ENCODE measurements around the gene LRCH1. TPM values are rescaled to one million over a fixed set of nuclear protein-coding genes. Genes with fewer than 3 reads are reported as not detected.

Gene LRCH1
- total and polyA plus RNA-seq, 5 donors: 4.8 to 11.4 (median 10.2) TPM

DNA sequence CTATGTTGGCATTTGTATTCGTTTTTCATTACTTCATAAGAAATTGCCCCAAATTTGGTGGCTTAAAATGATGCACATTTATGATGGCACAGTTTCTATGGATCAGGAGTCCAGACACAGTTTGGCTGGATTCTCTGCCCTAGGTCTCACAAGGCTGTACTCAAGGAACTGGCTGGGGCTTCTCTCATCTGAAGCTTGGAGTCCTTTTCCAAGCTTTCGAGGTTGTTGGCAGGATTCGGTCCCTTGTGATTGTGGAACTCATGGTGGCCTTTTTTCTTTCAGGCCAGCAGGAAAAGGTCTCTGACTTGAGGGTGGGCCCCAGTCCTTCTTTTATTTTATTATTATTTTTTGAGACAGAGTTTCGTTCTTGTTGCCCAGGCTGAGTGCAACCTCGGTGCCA, 23.8 kb downstream of the LRCH1 start:
- no peak overlapping the region for H3K27ac ChIP-seq (ENCODE audit: low read length)
- DNase-seq (no peak), ATAC-seq (peak in 1 of 2 donors; percentile 36)
- peaks cover 23% of the 10 kb centered on the region for H3K4me1 ChIP-seq (ENCODE audit: control insufficient read depth, insufficient read depth, low read length)
- WGBS: 64% methylated on average over 5 of the region's 5 CpGs
- H3K27me3 ChIP-seq (ENCODE audit: control insufficient read depth, insufficient read depth): no peaks in the 10 kb centered on the region
- no peaks in the 10 kb centered on the region for H3K9me3 ChIP-seq (ENCODE audit: control insufficient read depth, low read length)
- intact Hi-C loops (cut with DNase I): no loop called here
- no peak overlapping the region for H3K4me3 ChIP-seq (ENCODE audit: low read length)

DNA sequence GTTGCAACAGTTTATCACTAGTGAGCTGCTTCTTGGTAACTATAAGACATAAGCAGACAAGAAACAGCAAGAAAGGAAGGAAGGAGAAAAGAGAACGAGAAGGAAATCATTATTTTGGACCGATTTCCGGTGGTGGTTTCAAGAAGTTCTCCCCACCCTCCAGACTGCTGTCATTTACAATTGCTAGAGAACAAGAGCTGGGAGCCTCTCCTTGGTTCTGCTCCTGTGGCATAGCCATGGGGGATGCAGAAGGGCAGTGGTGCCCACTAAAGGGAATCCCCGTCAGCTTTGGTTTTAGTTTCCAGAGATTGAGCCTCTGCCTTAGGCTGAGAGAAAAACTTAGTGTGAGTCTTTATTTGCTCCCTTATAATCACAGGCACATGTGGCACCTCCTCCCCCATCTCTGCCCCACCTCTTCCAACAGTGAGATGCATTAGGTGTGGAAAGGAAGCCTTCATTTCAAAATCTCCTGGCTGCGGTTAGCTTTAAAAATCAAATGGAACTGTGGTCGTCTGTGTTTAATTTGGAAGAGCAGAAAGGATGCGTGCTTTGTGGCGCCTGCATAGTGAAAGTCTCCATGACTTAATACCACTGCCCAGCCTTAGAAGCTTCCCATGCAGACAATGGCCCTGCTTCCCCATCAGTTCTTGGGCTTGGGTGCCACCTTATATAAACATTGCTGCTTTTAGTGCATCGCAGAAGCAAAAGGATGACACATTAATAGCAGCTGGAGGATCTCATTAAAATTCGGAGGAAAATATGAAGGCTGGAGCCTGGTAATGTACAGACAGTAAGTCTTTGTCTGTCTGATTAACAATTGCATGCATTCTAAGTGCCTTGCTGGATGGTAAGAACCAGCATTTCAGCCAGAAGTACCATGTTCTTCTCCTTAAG, 25.0 kb downstream of the LRCH1 start:
- Histone ChIP-seq H3K9me3 (ENCODE audit: control insufficient read depth, low read length) (no peaks in the 10 kb centered on the region), H3K27me3 (ENCODE audit: control insufficient read depth, insufficient read depth) (no peaks in the 10 kb centered on the region), H3K4me3 (ENCODE audit: low read length) (no peak overlapping the region), H3K4me1 (ENCODE audit: control insufficient read depth, insufficient read depth, low read length) (peaks cover 20% of the 10 kb centered on the region), H3K27ac (ENCODE audit: low read length) (no peak overlapping the region)
- 61% methylated on average over 10 of the region's 10 CpGs for WGBS
- intact Hi-C loops (cut with DNase I): no loop called here
- no peak for DNase-seq
- no peak for ATAC-seq

DNA sequence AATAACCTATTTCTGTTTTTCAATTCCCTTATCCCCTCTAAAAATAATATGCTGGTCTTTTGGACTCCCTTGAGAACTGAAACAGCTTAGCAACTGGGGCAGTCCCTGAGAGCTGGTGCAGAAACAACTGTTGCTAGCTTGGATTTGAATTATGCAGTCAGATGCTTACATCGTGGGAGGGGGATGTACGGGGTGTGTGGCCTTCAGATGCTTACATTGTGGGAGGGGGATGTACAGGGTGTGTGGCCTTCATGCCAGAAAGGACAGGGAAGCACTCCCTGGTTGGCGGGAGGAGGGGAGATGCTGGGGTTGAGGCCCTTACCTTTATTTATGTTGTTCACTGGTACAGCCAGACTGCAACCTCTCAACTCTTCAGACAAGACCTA, 25.6 kb downstream of the LRCH1 start:
- Histone ChIP-seq H3K27me3 (ENCODE audit: control insufficient read depth, insufficient read depth) (no peaks in the 10 kb centered on the region), H3K4me3 (ENCODE audit: low read length) (no peak overlapping the region), H3K9me3 (ENCODE audit: control insufficient read depth, low read length) (no peaks in the 10 kb centered on the region), H3K4me1 (ENCODE audit: control insufficient read depth, insufficient read depth, low read length) (peaks cover 20% of the 10 kb centered on the region), H3K27ac (ENCODE audit: low read length) (no peak overlapping the region)
- 55% methylated on average over 3 of the region's 3 CpGs for WGBS
- intact Hi-C loops (cut with DNase I): no loop called here
- ATAC-seq (no peak), DNase-seq (no peak)

DNA sequence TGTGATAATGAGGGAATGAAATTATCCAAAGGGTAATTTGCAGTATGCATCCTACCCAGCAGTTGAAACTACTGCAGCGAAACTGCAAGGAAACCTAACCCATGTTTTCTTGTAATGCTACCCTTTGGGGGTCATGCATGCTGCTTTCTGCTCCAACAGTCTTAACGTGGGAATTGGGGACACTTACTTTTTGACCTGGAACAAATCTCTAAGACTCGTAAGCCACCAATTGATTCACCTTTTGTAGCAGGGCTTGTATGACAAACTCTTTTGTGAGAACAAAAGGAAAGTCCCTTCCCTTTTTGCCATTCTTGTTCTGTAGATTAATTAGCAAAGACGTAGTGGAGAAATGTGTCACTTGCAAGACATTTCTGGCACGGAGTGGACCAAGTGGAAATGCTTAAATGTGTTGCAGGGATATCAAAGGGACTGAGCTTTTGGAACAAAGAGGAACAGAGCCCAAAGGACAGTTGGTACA, 27.4 kb downstream of the LRCH1 start:
- ATAC-seq (no peak), DNase-seq (no peak)
- H3K9me3 ChIP-seq (ENCODE audit: control insufficient read depth, low read length): no peaks in the 10 kb centered on the region
- no peak overlapping the region for H3K4me3 ChIP-seq (ENCODE audit: low read length)
- no peaks in the 10 kb centered on the region for H3K27me3 ChIP-seq (ENCODE audit: control insufficient read depth, insufficient read depth)
- intact Hi-C loops (cut with DNase I): no loop called here
- H3K27ac ChIP-seq (ENCODE audit: low read length): no peak overlapping the region
- WGBS: 62% methylated on average over 5 of the region's 5 CpGs
- peaks cover 20% of the 10 kb centered on the region for H3K4me1 ChIP-seq (ENCODE audit: control insufficient read depth, insufficient read depth, low read length)

DNA sequence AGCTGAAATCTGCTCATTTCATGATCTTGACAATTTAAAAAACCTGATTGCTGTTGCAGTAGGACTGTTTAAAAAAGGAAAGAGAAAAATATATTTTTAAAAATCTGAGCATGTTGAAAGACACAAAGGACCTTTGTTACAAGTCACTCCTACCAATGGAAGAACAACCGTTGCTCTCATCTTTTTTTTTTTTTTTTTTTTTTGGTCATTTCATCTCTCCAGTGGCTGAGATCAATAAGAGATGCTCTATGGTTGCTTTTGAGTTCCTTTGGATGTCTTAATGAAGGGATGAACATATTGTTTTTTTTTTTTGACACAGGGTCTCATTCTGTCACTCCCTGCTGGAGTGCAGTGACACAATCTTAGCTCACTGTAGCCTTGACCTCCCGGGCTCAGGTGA, 29.2 kb downstream of the LRCH1 start:
- WGBS: 90% methylated on average over 2 of the region's 2 CpGs
- Histone ChIP-seq H3K27me3 (ENCODE audit: control insufficient read depth, insufficient read depth) (no peaks in the 10 kb centered on the region), H3K4me1 (ENCODE audit: control insufficient read depth, insufficient read depth, low read length) (peaks cover 25% of the 10 kb centered on the region), H3K4me3 (ENCODE audit: low read length) (no peak overlapping the region), H3K9me3 (ENCODE audit: control insufficient read depth, low read length) (no peaks in the 10 kb centered on the region), H3K27ac (ENCODE audit: low read length) (no peak overlapping the region)
- ATAC-seq (no peak), DNase-seq (no peak)
- intact Hi-C loops (cut with DNase I): no loop called here

DNA sequence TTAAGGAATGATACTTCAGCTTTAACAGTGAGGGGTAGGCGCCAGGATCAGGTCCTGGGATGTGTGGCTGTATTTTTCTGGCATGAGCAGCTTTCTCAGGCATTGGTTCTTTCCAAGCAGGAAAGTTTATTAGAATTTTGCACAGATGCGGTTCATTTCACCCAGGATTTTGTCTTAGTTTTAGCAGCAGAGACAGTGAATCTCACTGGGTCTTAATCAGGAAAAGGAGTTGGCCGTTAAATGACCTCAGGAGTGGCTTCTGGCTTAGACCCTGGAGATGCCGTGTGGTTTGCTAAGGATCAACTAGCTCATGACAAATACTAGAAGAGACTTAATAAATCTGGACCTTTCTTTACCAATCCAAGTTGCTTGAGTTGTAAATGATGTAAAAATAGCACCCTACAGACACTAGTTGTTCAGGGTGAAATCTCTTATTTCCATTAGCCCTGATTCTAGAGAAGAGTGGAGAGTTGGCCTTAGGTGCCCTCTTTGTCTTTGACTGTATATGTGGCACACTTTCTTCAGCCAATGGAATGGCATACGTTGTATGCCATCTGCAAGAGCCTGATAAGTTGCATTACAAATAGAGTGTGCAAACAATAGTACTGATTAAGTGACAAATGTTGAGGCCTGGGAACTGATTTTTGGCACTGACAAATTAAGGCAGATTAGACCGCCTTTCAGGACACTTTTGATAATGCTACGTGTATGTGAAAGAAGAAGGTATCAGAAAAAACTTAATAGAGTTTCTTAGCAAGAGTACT, 34.0 kb downstream of the LRCH1 start:
- no peak for DNase-seq
- no peak overlapping the region for H3K4me3 ChIP-seq (ENCODE audit: low read length)
- H3K27me3 ChIP-seq (ENCODE audit: control insufficient read depth, insufficient read depth): no peaks in the 10 kb centered on the region
- H3K4me1 ChIP-seq (ENCODE audit: control insufficient read depth, insufficient read depth, low read length): peaks cover 14% of the 10 kb centered on the region
- WGBS: 51% methylated on average over 7 of the region's 7 CpGs
- no peak overlapping the region for H3K27ac ChIP-seq (ENCODE audit: low read length)
- intact Hi-C loops (cut with DNase I): no loop called here
- no peaks in the 10 kb centered on the region for H3K9me3 ChIP-seq (ENCODE audit: control insufficient read depth, low read length)
- ATAC-seq: no peak

DNA sequence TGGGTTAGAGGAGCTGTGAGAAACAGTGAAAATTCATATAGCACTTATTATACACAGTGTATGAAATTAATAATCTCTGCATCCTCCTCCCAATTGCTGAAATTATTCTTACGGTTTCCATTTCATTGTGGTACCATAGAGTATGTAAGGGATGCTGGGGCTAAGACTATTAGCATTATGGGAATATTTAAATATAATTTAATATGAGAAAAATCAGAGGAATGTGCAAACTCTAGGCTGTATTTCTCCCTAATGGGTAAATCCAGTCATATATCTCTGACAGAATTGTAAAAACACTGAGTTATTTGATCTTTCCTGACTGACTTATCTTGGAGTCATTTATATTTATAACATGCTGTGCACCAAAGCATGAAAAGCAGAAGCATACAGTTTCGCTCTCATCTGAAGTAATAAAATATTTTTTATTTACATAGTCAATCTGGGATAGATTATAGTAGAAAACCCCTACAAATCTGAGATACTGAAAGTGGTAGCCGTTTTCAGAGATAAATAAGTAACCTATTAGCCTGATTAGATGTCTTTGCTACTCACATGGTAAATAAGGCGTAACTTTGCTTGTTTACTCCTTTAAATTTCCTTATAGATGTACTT, 34.9 kb downstream of the LRCH1 start:
- peaks cover 13% of the 10 kb centered on the region for H3K4me1 ChIP-seq (ENCODE audit: control insufficient read depth, insufficient read depth, low read length)
- WGBS: 78% methylated on average over 4 of the region's 4 CpGs

DNA sequence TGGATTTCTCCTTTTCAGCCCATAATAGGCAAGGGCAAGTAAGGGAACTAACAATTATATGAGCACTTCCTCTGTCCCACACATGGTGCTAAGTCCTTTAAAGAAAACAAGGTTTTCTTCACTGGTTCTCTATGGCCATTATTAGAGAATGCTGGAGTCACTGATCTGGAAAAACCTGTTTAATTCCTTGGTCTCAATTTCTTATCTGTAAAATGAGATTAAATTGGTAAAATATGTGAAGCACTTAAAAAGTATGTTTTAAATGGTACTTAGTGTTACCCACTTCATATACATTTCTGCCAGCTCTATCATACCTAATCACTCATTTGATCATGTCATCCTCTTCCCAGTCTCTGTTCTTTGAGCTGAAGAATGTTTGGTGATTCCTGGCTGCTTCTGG, 39.4 kb downstream of the LRCH1 start:
- intact Hi-C loops (cut with DNase I): no loop called here
- peaks cover 14% of the 10 kb centered on the region for H3K4me1 ChIP-seq (ENCODE audit: control insufficient read depth, insufficient read depth, low read length)
- ATAC-seq: no peak
- no peak overlapping the region for H3K4me3 ChIP-seq (ENCODE audit: low read length)
- no peaks in the 10 kb centered on the region for H3K27me3 ChIP-seq (ENCODE audit: control insufficient read depth, insufficient read depth)
- no peak for DNase-seq
- no peaks in the 10 kb centered on the region for H3K9me3 ChIP-seq (ENCODE audit: control insufficient read depth, low read length)
- no peak overlapping the region for H3K27ac ChIP-seq (ENCODE audit: low read length)

More for the DNA sequence above, 34.9 kb downstream of the LRCH1 start:
- Histone ChIP-seq H3K9me3 (ENCODE audit: control insufficient read depth, low read length) (no peaks in the 10 kb centered on the region), H3K4me3 (ENCODE audit: low read length) (no peak overlapping the region), H3K27ac (ENCODE audit: low read length) (no peak overlapping the region), H3K27me3 (ENCODE audit: control insufficient read depth, insufficient read depth) (no peaks in the 10 kb centered on the region)
- ATAC-seq: no peak
- intact Hi-C loops (cut with DNase I): no loop called here
- no peak for DNase-seq

DNA sequence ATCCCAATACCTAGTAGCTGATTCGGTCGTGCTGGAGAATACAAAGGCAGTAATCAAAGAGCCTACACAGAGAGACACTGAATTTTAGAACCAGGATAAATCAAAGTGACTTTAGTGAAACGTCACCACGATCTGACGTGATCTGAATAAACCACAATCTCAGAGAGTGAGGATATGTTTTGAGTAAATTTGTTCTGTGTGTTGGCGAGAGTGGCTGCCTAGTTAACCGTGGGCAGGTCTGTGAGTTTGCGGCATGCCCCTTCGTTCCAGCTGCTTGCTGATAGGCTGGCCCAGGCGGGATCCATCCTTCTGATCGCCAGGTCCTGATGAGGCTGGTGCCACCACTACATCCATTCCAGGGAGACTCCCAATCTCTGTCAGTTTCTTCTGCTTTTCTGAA, 40.4 kb downstream of the LRCH1 start:
- no peak overlapping the region for H3K27ac ChIP-seq (ENCODE audit: low read length)
- ATAC-seq: no peak
- peaks cover 14% of the 10 kb centered on the region for H3K4me1 ChIP-seq (ENCODE audit: control insufficient read depth, insufficient read depth, low read length)
- DNase-seq: no peak
- 94% methylated on average over 11 of the region's 11 CpGs for WGBS
- H3K4me3 ChIP-seq (ENCODE audit: low read length): no peak overlapping the region
- no peaks in the 10 kb centered on the region for H3K9me3 ChIP-seq (ENCODE audit: control insufficient read depth, low read length)
- intact Hi-C loops (cut with DNase I): no loop called here
- no peaks in the 10 kb centered on the region for H3K27me3 ChIP-seq (ENCODE audit: control insufficient read depth, insufficient read depth)

DNA sequence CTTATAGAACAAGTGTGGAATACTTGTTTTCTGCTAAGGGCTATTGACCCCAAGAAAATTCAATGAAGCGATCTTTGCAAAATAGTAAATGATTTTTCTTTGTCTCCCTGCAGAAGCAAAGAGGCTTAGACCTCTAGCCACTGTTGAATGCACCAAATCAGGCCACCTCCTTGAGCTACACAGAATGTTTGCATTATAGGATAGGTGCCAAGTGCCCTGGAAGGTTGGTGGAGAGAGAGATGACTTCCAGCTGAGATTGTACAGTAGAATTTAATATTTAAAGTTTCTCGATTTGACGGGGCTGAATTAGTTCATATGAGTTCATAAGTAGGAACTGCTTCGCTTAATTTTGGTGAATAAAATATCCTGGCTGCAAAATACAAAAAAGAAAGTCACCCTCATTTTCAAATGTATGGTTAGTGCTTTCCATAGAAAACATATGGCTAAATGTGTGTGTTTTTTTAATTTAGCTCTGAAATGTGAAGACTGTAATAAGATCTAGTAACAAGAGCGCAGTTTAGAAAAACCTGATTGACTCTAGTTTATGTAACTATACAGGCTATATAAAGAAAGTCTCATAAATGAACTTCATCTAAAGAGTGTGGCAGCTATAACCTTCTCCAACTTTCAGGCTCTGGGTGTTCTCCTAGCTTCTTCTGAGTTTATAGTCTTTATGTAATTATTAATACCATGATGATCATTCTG, 41.6 kb downstream of the LRCH1 start:
- 90% methylated on average over 5 of the region's 5 CpGs for WGBS
- ATAC-seq: no peak
- Histone ChIP-seq H3K4me3 (ENCODE audit: low read length) (no peak overlapping the region), H3K27ac (ENCODE audit: low read length) (no peak overlapping the region), H3K4me1 (ENCODE audit: control insufficient read depth, insufficient read depth, low read length) (peaks cover 14% of the 10 kb centered on the region), H3K9me3 (ENCODE audit: control insufficient read depth, low read length) (no peaks in the 10 kb centered on the region), H3K27me3 (ENCODE audit: control insufficient read depth, insufficient read depth) (no peaks in the 10 kb centered on the region)
- no peak for DNase-seq
- intact Hi-C loops (cut with DNase I): no loop called here

Data from right cardiac atrium (tissue), 5 donors.